Frontal cortex (tissue), 4 donors: ENCODE measurements around the gene PIGQ. TPM values are rescaled to one million over a fixed set of nuclear protein-coding genes. Genes with fewer than 3 reads are reported as not detected.
A peak's percentile ranks its signal among the peaks of the same experiment; 100 is the strongest.

Experiments used
- DNase-seq, 2 donors: peaks; one replicate each; pipeline ENCODE4 v3.0.0; 2012; ENCODE audit warnings: low spot score in 2 of 2
- FAIRE-seq: peaks from 2 replicates; lab custom pipeline; 2012; peaks lifted over from hg19 to GRCh38; lab: Jason Lieb, UNC
- total RNA-seq: library from RNA; depleted of rRNA; stranded (reverse); fragments of >200 nt; gene quantifications from one replicate; pipeline ENCODE4 v1.2.3, GENCODE V29; 2014
- donor health status: control.
- donor health status: control.
- donor health status: control.

PIGQ gene
- total RNA-seq, 1 donor from 2014 or later = 16.7 TPM

DNA sequence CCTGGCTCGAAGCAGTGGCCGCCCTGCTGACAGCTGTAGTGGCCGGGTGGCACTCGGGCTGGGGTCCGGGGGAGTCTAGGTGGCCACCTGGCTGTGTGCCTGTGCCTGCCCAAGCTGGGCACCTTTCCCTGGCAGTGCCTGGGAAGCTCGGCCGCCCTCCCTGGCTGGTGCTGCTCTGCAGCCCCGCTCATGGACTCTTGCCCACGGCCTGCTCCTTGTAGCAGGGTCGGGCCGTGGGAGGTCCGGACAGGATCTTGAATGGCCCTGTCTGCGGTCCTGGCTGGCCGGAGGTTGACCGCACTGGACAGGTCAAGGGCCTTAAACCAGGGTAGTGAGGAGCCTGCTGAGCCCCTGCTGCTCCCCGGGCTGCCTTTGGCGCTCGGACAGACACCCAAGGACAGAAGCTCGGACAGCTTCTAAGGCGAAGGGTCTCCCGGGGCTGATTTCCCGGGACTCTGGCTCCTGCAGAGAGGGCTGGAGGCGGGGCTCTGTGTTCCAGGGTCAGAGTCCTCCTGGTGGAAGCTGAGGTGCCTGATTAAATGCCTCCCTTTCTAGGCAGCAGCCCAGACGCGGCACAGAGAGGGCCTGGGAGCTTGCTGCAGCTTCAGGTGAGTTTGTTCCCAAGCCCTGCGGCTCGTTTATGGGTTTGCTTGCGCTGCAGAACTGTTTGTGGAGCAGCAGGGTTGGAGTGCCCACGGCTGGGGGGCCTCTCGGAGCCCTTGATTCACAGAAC, 36.2 kb upstream of the PIGQ start:
- FAIRE-seq = no peak
- no peak for DNase-seq

DNA sequence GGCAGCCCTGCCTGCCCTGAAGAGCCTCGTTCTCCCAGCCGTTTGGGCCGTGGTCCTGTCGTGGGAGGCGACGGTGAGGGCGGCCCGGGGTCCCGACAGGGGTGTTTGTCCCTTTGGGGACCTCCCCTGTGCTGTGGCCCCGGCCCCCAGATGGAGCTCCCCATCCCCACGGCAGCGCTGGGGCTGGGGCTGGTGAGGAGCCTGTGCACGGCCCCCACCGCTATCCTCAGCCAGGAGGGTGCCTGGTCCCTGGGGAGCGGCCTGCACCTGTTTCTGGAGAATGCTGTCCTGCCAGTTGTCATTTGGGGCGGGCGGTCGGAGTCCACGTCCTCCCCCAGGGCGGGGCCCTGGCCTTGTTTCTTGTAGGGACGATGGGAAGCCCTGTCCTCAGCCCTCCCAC, 35.6 kb upstream of the PIGQ start:
- DNase-seq (no peak), FAIRE-seq (no peak)

DNA sequence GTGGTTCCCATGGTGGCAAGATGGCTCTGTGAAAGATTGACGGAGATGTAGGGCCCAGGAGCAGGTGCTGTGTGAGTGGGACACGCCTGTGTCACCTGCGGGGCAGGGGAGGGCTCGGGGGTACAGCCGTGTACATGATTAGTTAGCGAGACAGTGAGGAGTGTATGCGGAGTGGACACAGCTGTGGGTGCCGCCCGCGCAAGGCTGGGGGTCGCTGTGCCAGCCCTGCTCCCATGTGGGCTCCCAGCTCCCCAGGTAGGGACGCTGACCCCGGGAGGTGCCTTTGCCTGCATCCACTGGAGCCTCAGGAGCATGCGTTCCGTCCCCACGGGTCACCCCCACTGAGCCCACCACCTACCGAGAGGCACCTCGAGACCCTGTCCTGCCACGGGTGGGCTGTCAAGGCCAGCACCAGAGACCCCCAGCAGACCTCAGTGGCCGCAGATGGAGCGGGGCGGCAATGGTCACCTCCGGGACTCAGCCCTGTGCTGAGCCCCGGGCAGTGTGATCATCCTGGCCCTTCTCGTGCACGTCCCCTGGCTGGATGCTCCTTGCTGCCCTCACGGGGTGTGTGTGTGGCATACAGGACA, 34.8 kb upstream of the PIGQ start:
- DNase-seq = no peak
- FAIRE-seq = no peak

- FAIRE-seq = no peak
- no peak for DNase-seq
Observed at GRCh38 chr16:535446-536405, 34.0 kb upstream of the PIGQ start.

GRCh38 chr16:536746-537145, 33.0 kb upstream of the PIGQ start:
- FAIRE-seq (no peak), DNase-seq (no peak)

GRCh38 chr16:537415-538335, 32.1 kb upstream of the PIGQ start:
- DNase-seq (no peak), FAIRE-seq (no peak)

GRCh38 chr16:539901-540530, 29.8 kb upstream of the PIGQ start:
- no peak for FAIRE-seq
- DNase-seq = no peak

DNA sequence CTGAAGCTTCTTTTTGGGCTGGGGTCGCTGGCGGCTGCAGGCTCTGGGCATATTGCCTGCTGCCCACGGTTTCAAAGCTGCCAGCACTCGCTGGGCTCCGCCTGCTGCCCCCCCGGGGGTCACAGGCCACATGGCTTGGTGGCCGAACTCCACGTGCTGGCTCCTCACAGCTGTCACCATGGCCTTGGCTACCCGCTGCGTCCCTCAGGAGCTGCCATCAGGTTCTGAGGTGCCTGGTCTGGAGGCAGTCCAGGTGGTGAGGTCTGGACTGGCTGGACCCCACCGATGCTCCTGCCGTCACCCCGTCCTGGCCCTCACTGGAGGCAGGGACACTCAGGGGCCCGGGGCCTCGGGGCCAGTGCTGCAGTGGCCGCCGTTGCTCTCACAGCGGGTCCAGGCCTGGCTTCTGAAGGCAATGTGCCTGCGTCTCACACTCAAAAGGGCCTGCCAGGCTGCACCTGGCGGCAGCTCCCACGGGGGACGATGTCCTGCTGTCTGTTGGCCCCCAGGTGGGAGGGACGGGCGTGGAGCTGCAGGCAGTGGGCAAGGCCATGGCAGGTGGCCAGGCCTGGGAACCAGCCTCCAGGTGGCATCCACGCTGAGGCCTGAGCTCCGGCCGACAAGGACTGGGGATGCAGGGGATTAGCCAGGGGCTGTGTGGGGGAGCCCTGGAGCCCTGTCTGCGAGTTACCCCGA, 29.0 kb upstream of the PIGQ start:
- FAIRE-seq = no peak
- no peak for DNase-seq

GRCh38 chr16:543301-544164, 26.2 kb upstream of the PIGQ start:
- FAIRE-seq (no peak), DNase-seq (no peak)

DNA sequence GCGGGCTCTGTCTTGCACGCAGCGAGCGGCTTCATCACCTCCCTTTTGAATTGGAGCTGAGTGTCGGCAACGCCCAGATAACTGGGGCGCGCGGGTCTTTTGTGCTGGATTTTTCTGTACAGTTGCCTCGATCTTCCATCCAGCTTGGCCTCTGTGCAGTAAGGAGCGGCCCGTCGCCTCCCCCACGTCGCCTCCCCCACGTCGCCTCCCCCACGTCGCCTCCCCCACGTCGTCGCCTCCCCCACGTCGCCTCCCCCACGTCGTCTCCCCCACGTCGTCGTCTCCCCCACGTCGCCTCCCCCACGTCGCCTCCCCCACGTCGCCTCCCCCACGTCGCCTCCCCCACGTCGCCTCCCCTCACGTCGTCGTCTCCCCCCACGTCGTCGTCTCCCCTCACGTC, 25.3 kb upstream of the PIGQ start:
- DNase-seq = no peak
- no peak for FAIRE-seq

DNA sequence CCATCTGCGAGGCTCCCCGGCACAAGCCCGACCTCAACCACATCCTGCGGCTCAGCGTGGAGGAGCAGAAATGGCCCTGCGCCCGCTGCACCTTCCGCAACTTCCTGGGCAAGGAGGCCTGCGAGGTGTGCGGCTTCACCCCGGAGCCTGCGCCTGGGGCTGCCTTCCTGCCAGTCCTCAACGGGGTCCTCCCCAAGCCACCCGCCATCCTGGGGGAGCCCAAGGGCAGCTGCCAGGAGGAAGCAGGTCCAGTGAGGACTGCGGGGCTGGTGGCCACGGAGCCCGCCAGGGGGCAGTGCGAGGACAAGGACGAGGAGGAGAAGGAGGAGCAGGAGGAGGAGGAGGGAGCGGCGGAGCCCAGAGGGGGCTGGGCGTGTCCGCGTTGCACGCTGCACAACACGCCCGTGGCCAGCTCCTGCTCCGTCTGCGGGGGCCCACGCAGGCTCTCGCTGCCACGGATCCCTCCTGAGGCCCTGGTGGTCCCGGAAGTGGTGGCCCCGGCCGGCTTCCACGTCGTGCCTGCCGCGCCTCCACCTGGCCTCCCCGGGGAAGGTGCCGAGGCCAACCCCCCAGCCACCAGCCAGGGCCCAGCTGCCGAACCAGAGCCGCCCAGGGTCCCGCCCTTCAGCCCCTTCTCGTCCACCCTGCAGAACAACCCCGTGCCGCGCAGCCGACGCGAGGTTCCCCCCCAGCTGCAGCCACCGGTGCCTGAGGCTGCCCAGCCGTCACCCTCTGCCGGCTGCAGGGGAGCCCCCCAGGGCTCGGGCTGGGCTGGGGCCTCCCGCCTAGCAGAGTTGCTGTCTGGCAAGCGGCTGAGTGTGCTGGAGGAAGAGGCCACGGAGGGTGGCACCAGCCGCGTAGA, 22.6 kb upstream of the PIGQ start:
- no peak for FAIRE-seq

DNA sequence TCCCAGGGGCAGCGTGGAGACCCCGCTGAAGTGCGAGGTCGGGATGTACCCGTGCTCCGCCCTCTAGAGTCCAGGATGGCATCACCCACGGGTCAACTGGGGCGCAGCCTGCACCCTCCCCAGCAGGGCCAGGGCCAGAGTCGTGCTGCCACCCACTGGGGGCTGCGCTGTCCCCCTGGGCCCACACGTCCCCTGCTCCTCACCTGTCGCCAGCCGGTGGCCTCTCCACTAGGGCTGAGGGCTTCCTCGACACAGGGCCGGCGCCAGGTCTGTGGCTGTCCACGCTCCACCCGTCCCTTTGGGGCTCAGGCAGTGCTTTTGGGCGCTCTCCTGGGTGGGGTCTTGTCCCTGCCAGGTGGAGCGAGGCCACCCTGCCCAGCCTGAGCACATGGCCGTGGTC, 21.2 kb upstream of the PIGQ start:
- DNase-seq = no peak
- no peak for FAIRE-seq

More for the DNA sequence above, 22.6 kb upstream of the PIGQ start:
- DNase-seq = peak in 1 of 2 donors; percentile 66

DNA sequence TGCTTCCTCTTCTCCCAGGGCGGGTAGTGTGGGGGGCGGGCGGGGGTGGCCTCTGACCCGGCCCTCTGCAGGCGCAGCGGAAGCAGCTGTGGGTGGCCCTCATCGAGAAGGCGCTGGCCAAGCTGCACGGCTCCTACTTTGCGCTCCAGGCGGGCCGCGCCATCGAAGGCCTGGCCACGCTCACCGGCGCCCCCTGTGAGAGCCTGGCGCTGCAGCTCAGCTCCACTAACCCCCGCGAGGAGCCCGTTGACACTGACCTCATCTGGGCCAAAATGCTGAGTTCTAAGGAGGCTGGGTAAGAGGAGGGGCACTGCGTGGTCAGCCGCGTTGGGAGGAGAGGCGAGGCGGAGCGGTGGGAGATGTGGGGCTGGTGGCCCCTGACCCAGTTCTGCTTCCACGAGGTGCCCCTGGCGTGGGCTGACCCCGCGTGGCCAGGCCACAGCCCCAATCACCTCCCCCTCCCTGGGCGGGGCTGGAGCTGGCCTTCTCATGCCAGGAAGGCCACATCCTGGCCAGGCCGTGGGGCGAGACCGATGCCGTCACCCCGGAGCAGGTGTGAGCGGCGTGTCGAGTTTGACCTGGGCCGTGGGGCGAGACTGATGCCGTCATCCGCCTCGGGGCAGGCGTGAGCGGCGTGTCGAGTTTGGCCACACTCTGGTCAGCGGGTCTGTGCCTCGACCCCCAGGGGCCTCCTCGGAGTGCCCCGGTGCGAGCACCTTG, 20.1 kb upstream of the PIGQ start:
- FAIRE-seq (no peak), DNase-seq (no peak)

DNA sequence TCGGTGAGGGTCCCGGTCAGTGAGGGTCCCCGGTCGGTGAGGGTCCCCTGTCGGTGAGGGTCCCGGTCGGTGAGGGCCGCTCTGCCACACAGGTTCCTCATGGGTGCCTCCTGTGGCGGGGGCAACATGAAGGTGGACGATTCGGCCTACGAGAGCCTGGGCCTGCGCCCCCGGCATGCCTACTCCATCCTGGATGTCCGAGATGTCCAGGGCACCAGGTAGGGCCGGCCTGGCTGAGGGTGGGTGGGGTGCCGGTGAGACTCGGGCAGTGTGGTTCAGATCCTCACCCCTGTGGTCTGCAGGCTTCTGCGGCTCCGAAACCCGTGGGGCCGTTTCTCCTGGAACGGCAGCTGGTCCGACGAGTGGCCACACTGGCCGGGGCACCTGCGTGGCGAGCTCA, 18.6 kb upstream of the PIGQ start:
- FAIRE-seq (no peak), DNase-seq (no peak)

DNA sequence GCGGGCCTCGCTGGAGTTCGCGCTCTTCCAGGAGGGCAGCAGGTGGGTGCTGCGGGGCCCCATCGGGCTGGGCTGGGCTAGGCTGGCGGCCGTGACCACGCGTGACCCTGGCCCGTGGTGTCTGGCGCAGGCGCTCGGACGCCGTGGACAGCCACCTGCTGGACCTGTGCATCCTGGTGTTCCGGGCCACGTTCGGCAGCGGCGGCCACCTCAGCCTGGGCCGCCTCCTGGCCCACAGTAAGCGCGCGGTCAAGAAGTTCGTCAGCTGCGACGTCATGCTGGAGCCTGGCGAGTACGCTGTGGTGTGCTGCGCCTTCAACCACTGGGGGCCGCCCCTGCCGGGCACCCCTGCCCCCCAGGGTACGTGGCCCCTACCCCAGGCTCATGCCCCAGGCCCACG, 17.6 kb upstream of the PIGQ start:
- no peak for FAIRE-seq
- no peak for DNase-seq

DNA sequence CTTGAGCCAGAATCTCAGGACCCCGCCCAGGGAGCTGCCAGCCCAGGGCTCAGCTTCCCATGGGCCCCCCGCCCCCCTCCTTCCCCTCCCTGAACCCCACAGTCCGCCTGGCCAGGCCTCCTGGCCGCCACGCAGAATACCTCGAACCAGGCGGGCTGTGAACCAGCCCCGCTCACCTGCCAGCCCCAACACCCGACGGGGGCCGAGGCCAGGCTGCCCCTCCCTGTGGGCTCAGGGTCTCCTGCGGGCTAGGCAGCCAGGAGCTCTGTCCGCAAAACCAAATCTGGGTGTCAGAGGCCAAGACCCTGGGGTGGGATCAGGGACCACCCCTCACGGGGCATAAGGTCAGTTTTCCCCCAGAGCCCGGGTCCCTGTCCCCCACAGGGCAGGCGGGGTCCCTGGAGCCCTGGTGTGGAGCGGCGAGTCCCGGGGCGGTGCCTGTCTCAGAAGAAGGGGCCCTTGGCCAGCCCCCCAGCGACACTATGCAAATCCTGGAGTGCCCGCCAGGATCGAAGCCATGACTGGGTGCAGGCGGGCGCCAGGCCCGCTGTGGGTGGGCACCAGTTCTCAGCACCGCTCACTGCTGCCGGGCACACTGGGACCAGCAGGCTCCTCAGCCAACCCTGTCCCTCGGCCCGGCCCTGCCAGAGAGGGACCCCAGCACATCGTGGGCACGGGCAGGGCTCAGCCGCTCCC, 16.0 kb upstream of the PIGQ start:
- DNase-seq (no peak), FAIRE-seq (no peak)
